RWPE1 (cell line): ENCODE data around the gene ZNF77.
"Not testable (repeated sequence)": the region's sequence is repeated elsewhere in the genome, so short reads cannot be mapped to it uniquely, and the experiment has no call there.

Experiments used
- CTCF ChIA-PET: fragments of 350-600 bp; sonication (Branson Sonifier 250); formaldehyde crosslinking; extraction: SDS; loops from one replicate; lab custom pipeline; 2021; lab: Yijun Ruan, JAX
- POLR2A ChIA-PET: fragments of 400-600 bp; formaldehyde crosslinking; extraction: SDS; loops from one replicate; lab custom pipeline; 2020; ENCODE audit warnings: antibody characterized with exemption; ENCODE audit not compliant: low non-redundant PET; lab: Yijun Ruan, JAX
- DNase-seq: peaks from one replicate; pipeline ENCODE4 v3.0.0; 2012; ENCODE audit warnings: low spot score
- H3K27ac ChIP-seq: fragments of 450-650 bp; 2 replicates; pipeline ENCODE4 v1.5.1; 2017
- TF ChIP-seq, protein P1 (sequence below): fragments of 450-650 bp; conservative IDR thresholded peaks from 2 replicates; pipeline ENCODE4 v1.5.1; 2017; ENCODE audit warnings: low read depth, mild to moderate bottlenecking

Gene ZNF77

DNA sequence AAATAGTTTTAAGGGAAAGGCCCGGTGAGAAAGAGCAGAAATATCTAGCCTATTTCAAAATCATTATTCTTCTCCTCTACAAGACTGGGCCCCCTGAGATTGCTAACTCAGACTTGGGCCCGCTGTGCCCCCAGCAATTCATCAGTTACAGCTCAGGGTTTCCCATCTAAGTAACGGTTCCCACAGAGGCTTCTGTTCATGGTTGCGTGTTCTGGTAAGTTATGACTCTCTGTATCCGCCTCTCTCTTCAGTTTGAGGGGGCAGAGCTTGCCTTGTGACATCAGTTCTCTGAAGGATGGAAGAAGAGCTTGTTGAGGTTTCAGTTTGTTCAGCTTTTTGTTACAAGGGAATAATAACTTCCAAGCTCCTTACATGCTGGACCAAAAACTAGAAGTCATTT is 32.5 kb downstream of the ZNF77 start:
- CTCF ChIA-PET: interaction anchor here (0.5 kb wide), 2 partner anchors 39 to 41 kb away, joined by 3 to 4 read pairs; no protein-coding TSS in a partner anchor
- POLR2A ChIA-PET: no interaction called here
- no peak for DNase-seq
- TF ChIP-seq, protein P1, sequence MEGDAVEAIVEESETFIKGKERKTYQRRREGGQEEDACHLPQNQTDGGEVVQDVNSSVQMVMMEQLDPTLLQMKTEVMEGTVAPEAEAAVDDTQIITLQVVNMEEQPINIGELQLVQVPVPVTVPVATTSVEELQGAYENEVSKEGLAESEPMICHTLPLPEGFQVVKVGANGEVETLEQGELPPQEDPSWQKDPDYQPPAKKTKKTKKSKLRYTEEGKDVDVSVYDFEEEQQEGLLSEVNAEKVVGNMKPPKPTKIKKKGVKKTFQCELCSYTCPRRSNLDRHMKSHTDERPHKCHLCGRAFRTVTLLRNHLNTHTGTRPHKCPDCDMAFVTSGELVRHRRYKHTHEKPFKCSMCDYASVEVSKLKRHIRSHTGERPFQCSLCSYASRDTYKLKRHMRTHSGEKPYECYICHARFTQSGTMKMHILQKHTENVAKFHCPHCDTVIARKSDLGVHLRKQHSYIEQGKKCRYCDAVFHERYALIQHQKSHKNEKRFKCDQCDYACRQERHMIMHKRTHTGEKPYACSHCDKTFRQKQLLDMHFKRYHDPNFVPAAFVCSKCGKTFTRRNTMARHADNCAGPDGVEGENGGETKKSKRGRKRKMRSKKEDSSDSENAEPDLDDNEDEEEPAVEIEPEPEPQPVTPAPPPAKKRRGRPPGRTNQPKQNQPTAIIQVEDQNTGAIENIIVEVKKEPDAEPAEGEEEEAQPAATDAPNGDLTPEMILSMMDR: no peak
- H3K27ac ChIP-seq: no peak overlapping the region

- POLR2A ChIA-PET: no interaction called here
- DNase-seq: no peak
- CTCF ChIA-PET: no interaction called here
- H3K27ac ChIP-seq: peak overlapping the region; percentile 93
- TF ChIP-seq, protein P1: no peak
Observed at GRCh38 chr19:2906631-2907195, 38.1 kb downstream of the ZNF77 start.

DNA sequence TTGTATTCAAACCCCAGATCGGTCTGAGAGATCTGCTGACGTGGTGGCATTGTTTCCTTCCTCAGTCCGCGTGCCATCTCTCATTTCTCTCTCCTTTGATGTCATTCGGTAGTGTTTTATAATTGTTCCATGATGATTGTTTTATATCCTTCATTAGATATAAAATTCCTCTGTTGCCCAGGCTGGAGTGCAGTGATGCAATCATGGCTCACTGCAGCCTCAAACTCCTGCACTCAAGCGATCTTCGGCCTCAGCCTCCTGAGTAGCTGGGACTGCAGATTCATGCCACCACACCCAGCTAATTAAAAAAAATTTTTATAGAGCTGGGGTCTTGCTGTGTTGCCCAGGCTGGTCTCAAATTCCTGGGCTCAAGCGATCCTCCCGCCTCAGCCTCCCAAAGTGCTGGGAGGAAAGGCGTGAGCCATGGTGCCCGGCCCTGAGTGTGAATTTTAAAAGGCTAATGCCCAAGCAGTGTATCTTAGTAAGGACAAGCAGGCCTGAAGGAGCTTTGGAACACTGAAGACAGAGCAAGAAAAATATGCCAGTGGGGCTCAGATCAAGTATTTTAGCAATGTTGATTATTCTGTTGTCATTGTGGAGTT is 38.8 kb downstream of the ZNF77 start:
- ChIA-PET CTCF (no interaction called here), POLR2A (no interaction called here)
- DNase-seq: no peak
- TF ChIP-seq, protein P1: no peak
- H3K27ac ChIP-seq: peak overlapping the region; percentile 93

DNA sequence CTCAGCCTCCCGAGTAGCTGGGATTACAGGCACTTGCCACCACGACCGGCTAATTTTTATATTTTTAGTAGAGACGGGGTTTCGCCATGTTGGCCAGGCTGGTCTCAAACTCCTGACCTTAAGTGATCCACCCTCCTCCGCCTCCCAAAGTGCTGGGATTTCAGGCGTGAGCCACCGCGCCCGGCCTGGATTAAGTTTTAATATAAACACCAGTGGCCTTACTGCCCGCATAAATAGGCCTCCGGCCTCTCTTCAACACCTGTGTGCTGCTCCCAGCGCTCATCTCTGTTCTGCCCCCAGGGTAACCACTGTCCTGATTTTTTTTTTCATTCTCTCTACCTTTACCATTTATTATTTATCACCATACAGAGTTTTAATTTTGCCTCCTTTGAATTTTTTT is 41.4 kb downstream of the ZNF77 start:
- peak overlapping the region; percentile 63 for H3K27ac ChIP-seq
- DNase-seq, POLR2A ChIA-PET: not testable (repeated sequence)
- CTCF ChIA-PET: interaction anchor here (1.1 kb wide), 1 partner anchor 16 kb away, joined by 6 read pairs; no protein-coding TSS in a partner anchor

GRCh38 chr19:2902590-2903218 is 42.1 kb downstream of the ZNF77 start:
- TF ChIP-seq, protein P1: no peak
- peak overlapping the region; percentile 63 for H3K27ac ChIP-seq
- no peak for DNase-seq
- ChIA-PET POLR2A (no interaction called here), CTCF (interaction anchor here (1.1 to 1.2 kb wide), 2 partner anchors 15 to 16 kb away, joined by 6 read pairs; no protein-coding TSS in a partner anchor)

GRCh38 chr19:2900296-2901252 is 44.2 kb downstream of the ZNF77 start, which contains the start of gene ZNF57:
ZNF57 (plus strand) TSS chr19:2900928; CDS start chr19:2901046, 118 bp downstream.
- CTCF ChIA-PET: interaction anchor here (0.5 to 1.3 kb wide), 6 partner anchors 13 to 1620 kb away, joined by 3 to 5 read pairs (median 3); no protein-coding TSS in a partner anchor
- peak; percentile 99 for DNase-seq
- peak within 1 kb of the TSS; percentile 83 for H3K27ac ChIP-seq
- POLR2A ChIA-PET: interaction anchor here (0.8 to 1.3 kb wide), 4 partner anchors 13 to 59 kb away, joined by 3 to 5 read pairs (median 3); partner anchors contain the start of gene ZNF555
- TF ChIP-seq, protein P1: no peak
